Urinary bladder (tissue), 4 donors: ENCODE results near the gene AIDA. TPM values are rescaled to one million over a fixed set of nuclear protein-coding genes. Genes with fewer than 3 reads are reported as not detected.
A peak's percentile ranks its signal among the peaks of the same experiment; 100 is the strongest.

ENCODE experiments used
- DNase-seq: peaks from one replicate; pipeline ENCODE4 v3.0.0-alpha.2; 2015; ENCODE audit errors: extremely low spot score
- H3K27ac ChIP-seq: one replicate; pipeline ENCODE4 v1.5.1; 2013; ENCODE audit warnings: low read depth, mild to moderate bottlenecking, moderate library complexity
- H3K36me3 ChIP-seq: one replicate; pipeline ENCODE4 v1.6.1; 2013; ENCODE audit warnings: mild to moderate bottlenecking, moderate library complexity; ENCODE audit not compliant: insufficient read depth
- H3K4me1 ChIP-seq: one replicate; pipeline ENCODE4 v1.6.1; 2013; ENCODE audit warnings: mild to moderate bottlenecking, moderate library complexity; ENCODE audit not compliant: insufficient read depth
- H3K4me3 ChIP-seq: one replicate; pipeline ENCODE4 v1.5.1; 2013; ENCODE audit warnings: low read depth, low read length
- WGBS: extraction: QIAGEN DNeasy Blood & Tissue Kit; methylation state at CpG from one replicate; pipeline ENCODE4 v1.1.7; 2013; 5-methylcytosine and 5-hydroxymethylcytosine counted together
- polyA plus RNA-seq: library from polyadenylated mRNA; stranded (reverse); fragments of 200-250 nt; gene quantifications from one replicate; pipeline ENCODE4 v1.2.3, GENCODE V29; 2013
- total RNA-seq: library from RNA; depleted of rRNA; stranded (reverse); fragments of >200 nt; gene quantifications from one replicate; pipeline ENCODE4 v1.2.3, GENCODE V29; 2014
- donor health status: healthy with polysubstance abuse.
- donor health status: healthy.

The AIDA gene
- total and polyA plus RNA-seq, 2 donors: 65.7 to 93.1 TPM

- WGBS: 94% methylated on average over 1 of the region's 1 CpG
- H3K27ac ChIP-seq: no peak overlapping the region
- peaks cover 9% of the 10 kb centered on the region for H3K36me3 ChIP-seq
- H3K4me3 ChIP-seq: no peak overlapping the region
- no peak for DNase-seq
- H3K4me1 ChIP-seq: no peaks in the 10 kb centered on the region
Observed at GRCh38 chr1:222652676-222653075, 59.6 kb downstream of the AIDA start.

DNA sequence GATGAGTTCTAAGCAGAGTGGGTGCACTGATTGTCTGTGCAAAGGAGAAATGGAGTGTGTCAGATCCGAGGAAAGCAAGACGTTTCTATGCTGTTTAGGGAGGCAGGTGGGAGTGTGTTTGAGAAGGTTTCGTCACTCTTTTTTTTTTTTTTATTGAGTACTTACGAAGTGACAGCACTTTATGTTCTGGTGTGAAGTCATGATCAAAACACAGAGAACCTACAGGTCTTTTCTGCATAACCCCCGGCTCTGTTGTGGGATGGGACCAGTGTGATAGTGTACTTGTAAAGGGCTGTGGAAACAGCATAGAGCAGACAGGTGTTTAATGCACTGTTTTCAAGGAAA is 67.7 kb downstream of the AIDA start:
- Histone ChIP-seq H3K27ac (peak overlapping the region; percentile 54), H3K36me3 (peaks cover 2% of the 10 kb centered on the region), H3K4me3 (peak overlapping the region; percentile 56), H3K4me1 (no peaks in the 10 kb centered on the region)
- 3% methylated on average over 5 of the region's 5 CpGs for WGBS
- no peak for DNase-seq

- DNase-seq: peak; percentile 97
- Histone ChIP-seq H3K36me3 (peaks cover 2% of the 10 kb centered on the region), H3K4me1 (no peaks in the 10 kb centered on the region), H3K27ac (peak overlapping the region; percentile 91), H3K4me3 (peak overlapping the region; percentile 56)
- under 1% methylated on average over 42 of the region's 42 CpGs for WGBS
Observed at GRCh38 chr1:222643938-222644635, 68.2 kb downstream of the AIDA start.

DNA sequence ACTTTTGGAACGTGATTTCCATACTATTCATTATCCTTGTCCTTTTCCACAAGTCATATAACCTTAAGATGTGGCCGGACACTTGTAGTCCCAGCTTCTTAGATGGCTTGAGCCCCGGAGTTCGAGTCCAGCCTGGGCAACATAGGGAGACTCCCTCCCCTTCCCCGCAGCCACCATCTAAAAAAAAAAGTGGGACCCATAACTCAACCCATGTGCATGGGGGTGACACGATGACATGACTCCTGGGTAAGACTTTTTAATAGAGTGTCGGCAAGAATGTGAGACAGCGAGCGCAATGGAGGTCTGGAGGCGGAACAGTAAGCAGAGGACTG is 68.7 kb downstream of the AIDA start:
- H3K4me1 ChIP-seq: no peaks in the 10 kb centered on the region
- no peak for DNase-seq
- WGBS: 8% methylated on average over 10 of the region's 10 CpGs
- H3K36me3 ChIP-seq: peaks cover 2% of the 10 kb centered on the region
- H3K27ac ChIP-seq: peak overlapping the region; percentile 91
- H3K4me3 ChIP-seq: peak overlapping the region; percentile 56

DNA sequence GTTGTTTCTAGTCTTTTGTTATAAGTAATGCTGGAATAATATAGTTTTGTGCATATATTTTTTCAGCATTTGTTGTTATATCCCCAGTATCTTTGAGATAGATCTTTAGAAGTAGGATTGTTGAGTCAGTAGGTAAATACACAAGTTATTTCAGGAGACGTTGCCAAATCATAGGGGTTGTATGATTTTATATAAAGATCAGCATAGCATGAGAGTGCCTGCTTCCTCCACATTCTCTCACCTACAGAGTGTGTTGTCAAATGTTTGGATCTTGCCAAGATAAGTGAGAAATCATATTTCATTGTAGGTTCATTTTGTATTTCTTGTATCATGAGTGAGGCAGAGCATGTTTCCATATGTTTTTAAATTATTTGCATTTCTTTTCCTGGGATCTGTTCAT is 69.8 kb downstream of the AIDA start:
- no peak for DNase-seq
- Histone ChIP-seq H3K4me3 (no peak overlapping the region), H3K27ac (no peak overlapping the region), H3K4me1 (no peaks in the 10 kb centered on the region), H3K36me3 (no peaks in the 10 kb centered on the region)
- whole genome bisulfite sequencing: 72% methylated on average over 1 of the region's 1 CpG

DNA sequence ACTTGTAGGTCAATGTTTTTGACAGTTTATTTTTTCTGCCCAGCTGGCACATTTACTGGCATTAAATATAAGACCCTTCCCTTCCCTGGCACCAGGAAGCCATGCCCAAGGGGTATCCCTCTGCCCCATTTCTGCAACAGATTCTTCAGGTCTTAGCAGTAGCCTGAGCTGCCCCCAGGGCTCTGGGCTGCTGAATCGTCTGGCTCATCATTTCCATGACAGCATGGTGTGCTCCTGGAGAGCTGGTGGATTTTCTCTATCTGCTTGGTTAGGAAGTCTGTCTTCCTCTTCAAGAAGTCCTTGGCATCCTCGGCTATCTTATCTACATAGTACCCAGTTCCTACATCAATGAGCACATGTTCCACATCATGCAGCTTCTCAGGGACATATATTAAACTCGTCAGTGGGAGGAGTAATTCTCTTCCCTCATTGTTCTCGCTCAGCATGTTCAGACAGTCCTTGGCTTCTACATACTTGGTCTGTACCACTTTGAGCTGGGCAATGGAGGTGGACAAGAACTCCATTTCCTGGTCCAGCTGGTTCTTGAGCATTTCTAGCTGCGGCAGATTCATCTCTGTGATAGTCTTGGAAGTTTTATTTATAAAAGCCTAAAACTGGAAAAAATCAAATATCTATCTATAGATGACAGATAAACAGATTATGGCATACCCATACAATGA is 70.9 kb downstream of the AIDA start:
- Histone ChIP-seq H3K4me3 (no peak overlapping the region), H3K4me1 (no peaks in the 10 kb centered on the region), H3K36me3 (no peaks in the 10 kb centered on the region), H3K27ac (no peak overlapping the region)
- WGBS: 63% methylated on average over 5 of the region's 5 CpGs
- no peak for DNase-seq

DNA sequence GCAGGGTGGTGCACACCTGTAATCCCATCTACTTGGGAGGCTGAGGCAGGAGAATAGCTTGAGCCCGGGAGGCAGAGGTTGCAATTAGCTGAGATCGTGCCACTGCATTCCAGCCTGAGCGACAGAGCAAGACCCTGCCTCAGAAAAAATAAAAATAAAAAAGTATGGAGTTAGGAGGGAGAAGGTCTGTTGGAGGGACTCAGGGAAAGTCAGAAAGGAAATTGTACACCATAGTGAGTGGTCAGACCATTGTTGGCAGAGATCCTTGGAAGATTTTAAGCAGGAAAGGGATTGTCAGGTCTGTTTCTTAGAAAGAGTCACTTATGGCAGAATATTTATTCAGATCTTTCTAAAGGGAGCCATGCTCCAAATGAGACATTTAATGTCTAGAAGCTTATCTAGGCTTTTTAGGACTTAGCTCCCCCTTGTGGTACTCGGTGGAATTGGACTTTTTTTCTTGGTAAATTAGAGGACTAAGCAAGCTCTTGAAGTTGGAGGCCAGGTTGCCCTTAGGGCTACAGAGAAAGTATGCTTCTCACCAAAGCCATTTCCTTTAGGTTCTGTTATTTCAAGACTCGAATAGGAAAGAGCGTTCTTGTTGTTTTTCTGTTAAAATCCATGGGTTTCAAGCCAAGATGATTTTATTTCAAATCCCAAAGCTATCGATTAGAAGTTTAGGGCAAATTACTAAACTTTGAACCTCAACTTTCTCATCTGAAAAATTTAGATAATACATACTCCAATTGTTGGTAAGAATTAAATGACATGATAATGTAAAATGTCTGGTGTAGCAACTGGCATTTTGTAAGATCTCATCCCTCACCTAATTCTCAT is 77.9 kb downstream of the AIDA start:
- Histone ChIP-seq H3K4me3 (no peak overlapping the region), H3K36me3 (no peaks in the 10 kb centered on the region), H3K4me1 (no peaks in the 10 kb centered on the region), H3K27ac (no peak overlapping the region)
- 44% methylated on average over 7 of the region's 7 CpGs for whole genome bisulfite sequencing
- peak; percentile 90 for DNase-seq

GRCh38 chr1:222632749-222633148 is 79.5 kb downstream of the AIDA start:
- Histone ChIP-seq H3K36me3 (no peaks in the 10 kb centered on the region), H3K4me1 (no peaks in the 10 kb centered on the region), H3K4me3 (no peak overlapping the region), H3K27ac (no peak overlapping the region)
- WGBS: 61% methylated on average over 2 of the region's 2 CpGs
- DNase-seq: no peak

GRCh38 chr1:222631611-222632208 is 80.6 kb downstream of the AIDA start:
- no peaks in the 10 kb centered on the region for H3K36me3 ChIP-seq
- WGBS: 88% methylated on average over 3 of the region's 3 CpGs

GRCh38 chr1:222629921-222630535 is 82.3 kb downstream of the AIDA start:
- no peaks in the 10 kb centered on the region for H3K4me1 ChIP-seq
- 88% methylated on average over 7 of the region's 7 CpGs for WGBS
- H3K36me3 ChIP-seq: peaks cover 3% of the 10 kb centered on the region
- no peak for DNase-seq
- no peak overlapping the region for H3K27ac ChIP-seq
- H3K4me3 ChIP-seq: no peak overlapping the region

More at GRCh38 chr1:222631611-222632208, 80.6 kb downstream of the AIDA start:
- Histone ChIP-seq H3K4me3 (no peak overlapping the region), H3K4me1 (no peaks in the 10 kb centered on the region), H3K27ac (no peak overlapping the region)
- DNase-seq: no peak

- no peak for DNase-seq
- H3K4me1 ChIP-seq: no peaks in the 10 kb centered on the region
- no peak overlapping the region for H3K4me3 ChIP-seq
- H3K27ac ChIP-seq: no peak overlapping the region
- H3K36me3 ChIP-seq: peaks cover 3% of the 10 kb centered on the region
- 83% methylated on average over 6 of the region's 6 CpGs for WGBS
Observed at GRCh38 chr1:222627232-222627631, 85.1 kb downstream of the AIDA start.

- H3K27ac ChIP-seq: no peak overlapping the region
- H3K4me3 ChIP-seq: no peak overlapping the region
- H3K36me3 ChIP-seq: peaks cover 3% of the 10 kb centered on the region
- WGBS: 91% methylated on average over 7 of the region's 7 CpGs
- no peak for DNase-seq
- H3K4me1 ChIP-seq: no peaks in the 10 kb centered on the region
Observed at GRCh38 chr1:222624214-222624613, 88.1 kb downstream of the AIDA start.

- DNase-seq: no peak
- Histone ChIP-seq H3K27ac (no peak overlapping the region), H3K4me1 (no peaks in the 10 kb centered on the region), H3K4me3 (no peak overlapping the region), H3K36me3 (peaks cover 3% of the 10 kb centered on the region)
Observed at GRCh38 chr1:222623458-222623857, 88.8 kb downstream of the AIDA start.
